Activated CD4-positive, CD25-positive, alpha-beta regulatory T cell treated with anti-CD3 and anti-CD28 coated beads, Interleukin-2, amount 50 U/mL, for 24 hours (primary cell): ENCODE results near the gene KIF13A.
"Not testable (repeated sequence)": the region's sequence is repeated elsewhere in the genome, so short reads cannot be mapped to it uniquely, and the experiment has no call there.

Experiments used
- ATAC-seq, 2 donors: fragments of 150-1000 bp; cut with Tn5 transposase; one replicate each; pipeline ENCODE4 v1.10.0; 2021; ENCODE audit warnings: mild to moderate bottlenecking in 1 of 2, moderate library complexity in 1 of 2

Gene KIF13A

DNA sequence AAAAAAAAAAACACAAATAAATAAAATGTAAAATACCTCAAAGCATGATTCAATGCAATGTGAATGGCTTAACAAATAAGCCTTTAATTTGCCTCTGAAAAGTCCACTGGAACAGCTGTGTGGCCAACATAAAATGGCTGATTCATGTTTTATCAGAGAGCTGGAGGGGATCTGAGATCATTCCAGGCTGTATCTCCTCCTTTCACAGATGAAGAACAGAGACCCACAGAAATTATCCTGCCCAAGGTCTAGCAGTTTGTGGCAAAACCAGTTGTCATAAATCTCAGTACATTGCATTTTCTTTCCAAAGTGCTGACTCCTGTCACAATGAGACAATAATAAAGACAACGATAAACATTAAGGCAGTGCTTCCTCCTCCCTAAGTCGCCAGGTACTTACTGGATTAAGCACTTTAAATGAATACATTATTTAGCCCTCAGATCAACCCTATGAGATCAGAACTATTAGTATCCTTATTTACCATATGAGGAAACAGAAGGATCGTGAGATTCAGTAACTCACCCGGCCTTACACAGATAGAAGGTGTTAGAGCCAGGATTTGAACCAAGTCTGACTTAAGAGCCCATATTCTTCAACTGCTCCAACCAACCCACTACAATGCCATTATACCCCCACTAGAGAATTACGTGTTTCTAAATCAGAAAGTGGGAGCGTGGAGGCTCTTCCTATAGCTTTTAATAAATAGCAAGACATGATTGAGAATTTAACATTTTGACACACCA is 118.3 kb downstream of the KIF13A start:
- ATAC-seq: no peak

DNA sequence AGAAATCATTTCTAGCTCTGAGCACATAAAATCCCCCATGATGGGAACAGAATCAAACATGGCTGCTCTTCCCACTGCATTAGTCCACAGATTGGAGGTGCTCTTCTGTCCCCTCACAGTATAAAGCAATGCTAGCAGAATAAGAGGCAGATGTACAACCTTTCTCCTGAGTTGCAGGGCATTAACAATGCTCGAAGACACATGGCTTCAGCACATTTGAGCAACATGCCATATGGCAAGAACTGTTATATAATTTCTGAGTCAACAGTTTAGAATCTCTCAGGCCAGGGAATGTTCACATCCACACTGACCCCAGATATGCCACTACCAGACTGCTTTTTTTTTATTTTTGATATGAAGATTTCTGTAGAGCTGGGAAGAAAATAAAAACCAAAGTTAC is 119.6 kb downstream of the KIF13A start:
- no peak for ATAC-seq

DNA sequence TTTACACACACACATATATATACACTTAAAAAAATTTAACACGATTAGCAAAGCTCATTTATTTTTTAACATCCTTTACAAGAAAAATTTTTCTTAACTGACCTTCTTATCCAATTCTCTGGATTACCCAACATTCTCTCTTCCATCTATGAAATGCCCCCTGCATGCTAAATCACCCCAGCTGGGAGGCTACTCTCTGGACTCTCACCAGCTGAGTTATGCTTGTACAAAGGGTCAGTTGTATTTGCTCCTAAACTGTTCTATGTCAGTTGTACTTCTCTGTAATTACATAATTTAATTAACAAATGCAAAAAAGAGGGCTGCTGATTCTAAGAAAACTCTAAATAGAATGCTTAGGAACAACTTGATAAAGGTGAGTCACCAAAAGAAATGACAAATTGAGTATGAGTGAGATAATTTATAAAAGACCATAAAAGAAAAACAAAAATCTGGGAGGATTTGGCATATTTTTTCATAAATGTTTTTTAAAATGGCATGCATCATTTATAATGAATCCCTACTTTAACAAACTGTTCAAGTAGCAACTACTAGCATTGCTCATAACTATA is 120.5 kb downstream of the KIF13A start:
- no peak for ATAC-seq

DNA sequence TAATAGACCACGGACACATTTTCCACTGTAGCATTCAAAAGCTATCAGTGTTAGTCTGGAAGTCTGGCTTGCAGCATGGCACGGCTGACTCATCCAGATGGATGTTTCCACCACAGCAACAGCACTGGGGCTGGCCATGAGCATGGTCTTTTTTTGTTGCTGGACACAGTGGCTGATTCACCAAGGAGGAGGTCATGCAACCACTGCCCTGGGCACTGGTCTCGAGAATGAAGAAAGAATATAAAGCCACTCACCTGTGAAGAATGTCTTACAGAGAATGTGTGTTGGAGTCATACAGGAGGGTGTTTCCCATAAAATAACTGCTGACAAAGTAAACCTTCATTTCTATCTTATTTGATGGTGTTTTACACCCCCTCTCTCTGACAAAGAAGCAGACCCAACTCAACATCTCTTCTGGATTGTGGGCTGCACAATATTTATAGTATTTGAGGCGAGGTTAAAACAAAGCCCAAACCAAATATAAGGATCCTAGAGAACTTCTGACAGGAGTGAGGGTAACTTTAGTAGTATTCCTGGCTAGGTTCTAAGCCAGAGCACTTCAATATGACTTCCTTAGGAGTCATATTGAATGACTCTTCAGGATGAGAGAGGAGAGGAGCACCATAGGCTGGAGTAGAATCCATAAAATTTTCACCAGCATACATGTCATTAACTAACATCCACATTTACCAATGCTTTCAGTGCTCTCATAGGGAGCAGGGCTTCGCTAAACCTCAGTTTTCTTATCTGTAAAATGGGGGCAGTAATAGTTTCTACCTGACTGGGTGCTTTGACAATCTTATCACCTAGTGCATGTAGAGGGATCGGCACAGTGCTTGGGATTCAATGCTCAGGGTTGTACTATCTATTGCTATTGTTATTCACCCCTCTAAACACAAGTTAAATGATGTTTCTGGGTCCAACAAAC is 121.4 kb downstream of the KIF13A start:
- no peak for ATAC-seq

DNA sequence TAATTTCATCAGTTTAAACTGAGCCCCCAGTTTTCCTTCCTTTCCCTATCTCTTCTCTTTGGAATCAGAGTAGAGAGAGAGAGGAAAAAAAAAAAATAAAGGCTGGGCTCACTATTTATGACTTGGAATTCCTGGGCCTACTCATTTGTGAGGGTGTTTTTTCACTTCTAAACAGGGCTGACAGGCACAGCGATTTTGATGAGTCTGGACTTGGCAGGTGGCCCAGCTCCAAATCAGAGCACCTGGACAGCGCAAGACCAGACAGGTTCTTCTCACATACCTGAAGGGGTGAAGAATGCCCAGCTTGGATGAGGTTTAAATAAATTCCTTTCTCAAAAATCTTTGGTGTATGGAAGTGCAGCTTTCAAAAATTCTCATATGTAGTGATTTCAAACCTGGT is 122.2 kb downstream of the KIF13A start:
- no peak for ATAC-seq

DNA sequence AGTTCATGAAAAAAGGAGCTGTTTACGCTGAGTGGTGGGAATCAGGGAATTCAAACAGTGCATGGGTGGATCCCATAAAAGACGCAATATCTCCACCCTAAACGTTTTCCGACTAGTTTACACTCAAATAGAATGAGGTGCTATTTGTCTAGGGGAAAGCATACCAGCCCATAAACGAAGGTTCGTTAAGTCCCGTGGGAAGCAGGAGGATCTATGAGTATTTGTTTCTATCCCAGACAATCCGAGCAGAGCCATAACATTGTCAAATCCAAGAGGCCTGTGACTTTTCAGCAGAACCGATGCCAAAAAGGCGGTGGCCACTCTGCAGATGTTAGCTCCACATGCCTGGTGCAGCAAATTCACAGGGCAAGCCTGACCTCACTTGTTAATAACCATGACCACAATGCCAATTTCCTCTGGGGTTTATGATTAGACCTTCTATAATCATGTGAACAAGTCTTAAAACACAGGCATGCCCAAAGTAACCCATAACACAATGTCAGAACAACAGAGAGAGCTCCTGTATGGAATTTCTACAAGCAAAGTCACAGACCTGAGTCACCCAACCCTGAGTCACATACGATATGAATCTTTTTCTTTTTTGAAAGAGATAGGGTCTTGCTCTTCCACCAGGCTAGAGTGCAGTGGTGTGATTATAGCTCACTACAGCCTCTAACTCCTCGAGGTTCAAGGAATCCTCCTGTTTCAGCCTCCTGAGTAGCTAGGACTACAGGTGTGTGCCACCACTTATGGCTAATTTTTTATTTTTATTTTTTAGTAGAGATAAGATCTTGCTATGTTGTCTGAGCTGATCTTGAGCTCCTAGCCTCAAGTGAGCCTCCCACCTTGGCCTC is 123.3 kb downstream of the KIF13A start:
- no peak for ATAC-seq

DNA sequence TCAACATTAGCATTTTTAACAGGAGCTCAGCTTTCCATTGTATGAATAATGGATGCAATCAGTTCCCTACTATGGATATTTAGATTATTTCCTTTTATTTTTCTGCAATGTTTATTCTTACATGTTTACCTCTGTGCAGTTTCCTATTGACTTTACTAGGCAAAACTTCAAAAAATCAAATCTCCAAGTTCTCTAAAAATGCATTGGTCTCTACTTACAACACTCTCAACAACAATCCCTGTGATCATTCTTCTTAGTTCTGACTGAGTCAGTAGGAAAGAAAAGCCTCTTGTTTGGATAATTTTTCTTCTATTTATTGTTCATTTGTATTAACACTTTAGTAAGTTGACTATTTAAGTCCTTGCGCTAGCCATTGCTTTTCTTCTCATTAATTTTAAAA is 126.1 kb downstream of the KIF13A start:
- no peak for ATAC-seq

DNA sequence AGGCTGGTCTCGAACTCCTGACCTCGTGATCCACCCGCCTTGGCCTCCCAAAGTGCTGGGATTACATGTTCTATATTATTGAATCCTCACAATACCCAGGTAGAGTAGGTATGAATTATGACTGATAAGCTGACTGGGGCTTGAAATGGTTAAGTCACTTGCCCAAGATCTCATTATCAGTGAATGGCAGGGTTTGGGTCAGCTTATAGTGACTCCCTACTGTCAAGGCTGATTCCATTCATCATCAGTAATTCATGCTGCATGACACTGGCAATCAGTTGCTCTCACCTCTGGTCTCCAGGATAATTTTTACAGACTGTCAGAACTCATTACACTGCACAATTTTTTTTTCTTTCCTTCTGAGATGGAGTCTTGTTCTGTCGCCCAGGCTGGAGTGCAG is 127.6 kb downstream of the KIF13A start:
- ATAC-seq: no peak

DNA sequence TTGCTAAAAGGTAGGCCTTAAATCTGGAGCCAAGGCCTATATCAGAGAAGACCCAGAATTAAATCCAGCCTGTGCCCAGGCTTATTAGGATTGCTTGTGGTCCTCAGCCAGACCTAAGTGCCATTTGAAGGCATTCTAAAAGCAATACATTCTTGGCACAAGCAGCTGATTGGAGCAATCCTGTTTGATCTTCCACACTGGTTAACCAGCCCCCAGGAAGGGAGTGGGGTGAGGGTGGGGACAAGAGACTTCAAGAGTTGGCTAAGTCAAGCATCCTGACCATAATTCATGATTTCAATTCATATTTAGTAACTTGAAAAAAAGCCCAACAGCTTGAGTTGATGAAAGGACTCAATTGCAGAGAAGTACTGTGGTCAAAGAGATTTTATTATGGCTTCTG is 128.9 kb downstream of the KIF13A start:
- no peak for ATAC-seq

DNA sequence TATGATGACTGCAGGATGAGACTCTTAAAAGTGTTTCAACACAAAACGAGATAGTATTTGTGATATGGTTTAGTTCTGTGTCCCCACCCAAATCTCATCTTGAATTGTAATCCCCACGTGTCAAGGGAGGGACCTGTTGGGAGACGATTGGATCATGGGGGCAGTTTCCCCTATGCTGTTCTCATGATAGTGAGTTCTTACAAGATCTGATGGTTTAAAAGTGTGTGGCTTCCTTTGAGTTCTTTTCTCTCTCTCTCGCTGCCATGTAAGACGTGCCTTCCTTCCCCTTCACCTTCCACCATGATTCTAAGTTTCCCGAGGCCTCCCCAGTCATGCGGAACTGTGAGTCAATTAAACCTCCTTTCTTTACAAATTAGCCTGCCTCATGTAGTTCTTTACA is 130.2 kb downstream of the KIF13A start:
- ATAC-seq: not testable (repeated sequence)

DNA sequence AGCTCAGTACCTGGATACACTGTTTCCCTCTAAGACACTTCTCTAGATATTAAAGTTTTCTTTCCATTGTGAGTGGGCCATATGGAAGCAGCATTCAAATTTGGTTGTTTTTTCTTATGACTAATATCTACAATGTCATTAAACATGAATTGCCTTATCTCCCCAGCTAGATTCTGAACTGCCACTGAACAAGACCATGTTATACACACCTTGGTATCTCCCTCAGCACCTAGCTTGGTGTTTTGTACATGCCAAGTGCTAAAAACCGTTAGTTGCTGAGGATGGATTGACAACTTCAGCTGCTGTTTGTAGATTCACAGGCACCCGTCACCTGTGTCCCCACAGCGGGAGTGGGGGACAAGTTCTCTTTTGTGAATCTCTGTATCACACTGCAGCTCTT is 131.1 kb downstream of the KIF13A start:
- ATAC-seq: no peak

DNA sequence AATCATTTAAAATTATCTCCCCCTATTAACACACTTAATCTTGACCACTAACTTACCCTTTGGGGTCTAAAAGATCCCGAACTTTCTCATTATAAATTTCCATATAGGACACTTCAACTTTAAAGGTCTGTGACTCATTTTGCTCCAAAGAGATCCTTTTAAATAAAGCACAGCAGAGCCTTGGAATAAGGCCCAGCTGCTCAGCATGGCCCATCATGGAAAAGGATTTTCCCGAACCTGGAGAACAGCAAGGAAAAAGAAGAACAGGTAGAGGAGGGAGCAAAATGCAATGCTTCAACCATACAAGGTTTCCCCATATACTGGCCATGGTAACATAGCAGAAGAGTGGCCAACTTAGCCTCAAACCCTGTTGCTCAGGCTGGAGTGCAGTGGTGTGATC is 132.1 kb downstream of the KIF13A start:
- ATAC-seq: no peak

DNA sequence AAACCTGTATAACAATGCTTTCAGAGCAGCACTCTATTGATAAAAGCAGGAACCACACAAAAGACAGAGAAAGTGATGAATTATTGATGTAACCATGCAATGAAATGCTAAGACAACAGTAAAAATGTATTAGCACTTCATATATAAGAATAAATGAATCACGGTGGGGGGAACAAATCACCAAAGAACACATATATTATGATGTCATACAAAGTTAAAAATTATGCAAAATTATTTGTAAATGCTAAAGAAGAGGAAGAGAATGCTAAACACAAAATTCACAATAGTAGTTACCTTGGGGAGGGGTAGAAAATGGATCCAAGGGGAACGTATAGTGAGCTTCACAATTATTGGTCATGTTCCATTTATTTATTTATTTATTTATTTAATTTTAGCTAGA is 133.9 kb downstream of the KIF13A start:
- ATAC-seq: no peak

DNA sequence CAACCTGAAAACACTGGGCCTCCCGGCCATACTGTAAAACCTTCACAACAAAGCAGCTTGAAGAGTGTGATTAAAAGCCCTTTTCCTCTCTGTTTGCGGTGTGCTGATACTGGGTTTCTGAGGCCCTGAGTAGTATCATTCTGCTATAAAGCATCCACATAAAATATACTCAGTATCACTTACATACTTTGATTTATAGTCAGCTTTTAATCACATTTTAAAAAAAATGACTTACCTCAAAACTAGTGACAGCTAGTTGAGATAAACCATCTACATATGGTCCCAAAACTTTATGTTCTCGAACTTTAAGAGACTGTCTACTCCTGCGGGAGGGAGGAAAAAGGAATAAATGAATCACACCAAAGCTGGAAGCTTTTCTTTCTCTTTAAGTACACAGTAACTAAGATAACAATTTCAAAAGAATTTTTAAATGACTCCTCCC is 135.7 kb downstream of the KIF13A start:
- ATAC-seq: no peak

DNA sequence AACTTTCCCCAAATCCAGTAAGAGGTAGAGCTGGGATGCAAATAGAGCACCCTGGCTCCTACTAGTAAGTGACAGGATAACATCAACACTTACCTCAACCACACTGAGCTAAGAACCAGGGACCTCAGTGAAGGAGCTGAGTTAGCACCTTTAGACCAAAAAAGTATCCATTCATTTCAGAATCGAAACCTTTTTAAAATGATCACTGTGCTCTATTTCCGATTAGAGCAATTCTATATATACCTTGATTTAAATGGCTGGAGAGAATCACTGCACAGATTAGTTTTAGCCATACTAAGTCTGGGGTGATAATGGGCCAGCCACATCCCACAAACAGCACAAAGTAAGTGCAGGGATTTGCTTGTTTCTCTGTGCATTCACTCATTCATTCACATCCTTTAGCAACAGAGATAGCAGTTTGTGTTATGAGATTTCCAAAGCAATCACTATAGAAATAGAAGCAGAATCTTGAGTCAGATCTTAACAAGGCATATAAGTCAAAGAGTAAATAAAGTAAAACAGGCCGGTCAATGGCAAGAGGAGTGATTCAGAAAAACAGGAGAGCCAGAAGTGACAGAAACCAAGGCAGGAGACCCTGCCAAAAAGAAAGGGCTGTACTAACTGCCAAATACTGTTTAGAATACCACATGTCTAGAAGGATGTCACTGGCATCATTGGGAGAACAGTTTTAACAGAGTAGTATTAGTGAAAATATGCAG is 136.3 kb downstream of the KIF13A start:
- ATAC-seq: no peak

DNA sequence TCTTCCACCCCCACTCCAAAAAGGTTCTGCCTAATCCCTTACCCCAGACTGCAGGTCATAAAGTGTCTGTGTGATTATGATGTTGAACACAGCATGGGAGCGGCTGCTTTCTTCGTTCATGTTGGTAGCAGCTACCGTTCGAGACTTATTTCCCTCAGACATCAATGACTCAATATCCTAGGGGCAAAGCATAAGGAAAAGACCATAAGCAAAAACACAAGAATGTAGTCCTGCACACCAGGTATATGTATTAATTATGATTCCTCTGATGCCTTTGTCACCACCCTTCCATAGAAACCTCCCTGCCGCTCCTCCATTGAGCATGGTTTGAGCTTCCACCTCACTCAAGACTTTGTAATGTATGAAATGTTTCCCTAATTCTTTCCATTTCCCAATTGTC is 137.2 kb downstream of the KIF13A start:
- ATAC-seq: no peak

DNA sequence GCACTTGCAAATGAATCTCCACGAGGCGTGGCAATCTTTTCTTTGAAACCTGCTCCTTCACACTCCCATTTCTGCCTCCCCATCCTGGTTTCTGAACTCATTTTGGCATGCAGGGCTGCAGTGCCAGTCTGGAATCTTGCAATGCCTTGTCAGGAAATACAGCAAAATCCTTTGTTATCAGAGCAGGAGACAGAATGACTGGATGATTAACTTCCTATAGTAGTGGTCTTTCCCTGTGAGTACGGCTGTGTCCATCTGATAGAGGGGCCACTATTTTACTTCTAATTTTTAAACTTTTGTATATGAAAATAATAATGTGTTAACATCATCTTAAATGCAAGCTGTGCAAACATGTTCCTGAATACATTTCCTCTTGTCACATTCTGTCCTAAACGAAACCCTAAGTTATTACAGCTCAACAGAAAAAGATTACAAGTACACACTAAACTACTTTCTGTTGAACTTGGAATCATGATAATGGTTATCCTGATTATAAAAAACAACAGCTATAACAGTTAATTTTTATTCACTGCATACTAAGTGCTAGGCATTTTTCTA is 140.2 kb downstream of the KIF13A start:
- ATAC-seq: no peak

DNA sequence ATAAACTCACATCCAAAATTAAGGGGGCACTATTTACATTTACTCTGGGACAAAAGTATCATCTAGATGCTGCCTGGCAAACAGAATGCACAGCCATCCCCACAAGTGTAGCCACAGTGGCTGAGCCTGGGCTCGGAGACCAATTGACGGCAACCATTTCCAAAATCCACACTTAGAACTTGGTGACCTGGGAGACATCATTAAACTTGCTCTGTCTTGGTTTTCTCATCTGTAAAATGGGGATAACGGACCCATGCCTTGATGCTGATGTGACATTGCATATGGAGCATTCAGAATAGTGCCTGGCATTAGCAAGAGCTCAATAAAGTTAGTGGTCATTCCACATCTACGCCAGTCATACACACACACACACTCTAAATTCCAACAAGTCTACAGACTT is 140.7 kb downstream of the KIF13A start:
- no peak for ATAC-seq

DNA sequence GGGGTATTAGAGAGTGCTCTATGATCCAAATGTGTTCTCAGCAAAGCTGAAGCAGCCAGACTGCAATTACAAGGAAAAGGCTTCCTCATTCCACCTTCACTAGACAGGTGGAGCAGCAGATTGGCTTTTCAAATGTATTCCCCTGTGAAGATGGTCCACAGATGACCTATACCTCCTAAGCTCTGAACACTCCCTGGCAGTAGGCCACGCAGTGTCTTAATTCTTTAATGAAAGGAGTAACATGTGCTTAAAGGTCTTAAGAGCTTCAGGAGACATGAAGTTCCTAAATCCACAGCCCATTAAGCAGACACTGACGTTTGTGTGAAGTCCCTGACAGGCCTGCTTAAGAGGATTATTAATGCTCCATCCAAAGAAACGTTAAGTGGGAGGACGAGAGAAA is 141.8 kb downstream of the KIF13A start:
- no peak for ATAC-seq

DNA sequence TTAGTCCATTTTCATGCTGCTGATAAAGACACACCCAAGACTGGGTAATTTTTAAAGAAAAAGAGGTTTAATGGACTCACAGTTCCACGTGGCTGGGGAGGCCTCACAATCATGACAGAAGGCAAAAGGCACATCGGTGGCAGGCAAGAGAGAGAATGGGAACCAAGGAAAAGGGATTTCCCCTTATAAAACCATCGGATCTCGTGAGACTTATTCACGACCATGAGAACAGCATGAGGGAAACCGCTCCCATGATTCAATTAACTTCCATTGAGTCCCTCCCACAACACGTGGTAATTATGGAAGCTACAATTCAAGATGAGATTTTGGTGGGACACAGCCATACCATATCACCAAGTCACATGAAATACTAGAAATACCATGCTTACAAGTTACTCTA is 142.5 kb downstream of the KIF13A start:
- ATAC-seq: not testable (repeated sequence)

DNA sequence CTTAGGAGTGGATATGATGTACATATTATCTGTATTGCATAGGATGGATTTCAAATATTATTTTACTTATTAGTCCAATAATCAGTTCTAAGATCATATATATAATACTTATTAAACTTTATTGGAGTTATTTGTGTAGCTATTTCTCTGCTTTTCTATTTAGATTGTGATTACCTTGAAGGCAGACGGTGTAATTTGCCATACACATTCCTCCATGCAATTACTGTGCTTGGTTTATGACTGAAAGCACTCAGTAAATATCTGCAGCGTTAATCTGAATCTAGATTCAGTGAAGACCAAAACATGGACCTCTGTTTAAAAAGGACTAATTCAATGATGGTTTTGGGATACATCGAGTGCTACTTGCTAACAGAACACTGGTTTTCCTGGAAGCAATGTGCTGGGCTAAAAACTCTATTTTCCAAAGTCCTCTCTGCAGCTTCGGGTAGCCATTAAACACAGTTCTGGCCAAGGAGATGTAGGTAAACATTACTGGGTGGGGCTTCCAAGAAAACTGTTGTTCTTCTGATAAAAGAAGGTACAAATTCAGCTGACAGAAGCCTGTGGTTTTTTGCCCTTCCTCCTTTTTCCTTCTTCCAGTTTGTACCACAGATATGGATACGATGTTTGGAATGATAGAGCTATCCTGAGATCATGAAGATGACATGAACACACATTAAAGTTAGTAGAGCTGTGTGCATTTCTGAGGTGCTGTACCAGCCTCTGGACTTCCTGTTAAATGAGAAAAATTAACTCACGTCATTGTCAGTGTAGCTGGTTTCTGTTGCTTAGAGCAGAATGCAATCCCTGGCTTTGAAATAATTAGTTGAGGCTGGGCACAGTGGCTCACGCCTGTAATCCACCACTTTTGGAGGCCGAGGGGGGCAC is 144.3 kb downstream of the KIF13A start:
- no peak for ATAC-seq
